Measurements from ENCODE around the gene EIF4G2.
A peak's percentile ranks its signal among the peaks of the same experiment; 100 is the strongest.

Gene EIF4G2

DNA sequence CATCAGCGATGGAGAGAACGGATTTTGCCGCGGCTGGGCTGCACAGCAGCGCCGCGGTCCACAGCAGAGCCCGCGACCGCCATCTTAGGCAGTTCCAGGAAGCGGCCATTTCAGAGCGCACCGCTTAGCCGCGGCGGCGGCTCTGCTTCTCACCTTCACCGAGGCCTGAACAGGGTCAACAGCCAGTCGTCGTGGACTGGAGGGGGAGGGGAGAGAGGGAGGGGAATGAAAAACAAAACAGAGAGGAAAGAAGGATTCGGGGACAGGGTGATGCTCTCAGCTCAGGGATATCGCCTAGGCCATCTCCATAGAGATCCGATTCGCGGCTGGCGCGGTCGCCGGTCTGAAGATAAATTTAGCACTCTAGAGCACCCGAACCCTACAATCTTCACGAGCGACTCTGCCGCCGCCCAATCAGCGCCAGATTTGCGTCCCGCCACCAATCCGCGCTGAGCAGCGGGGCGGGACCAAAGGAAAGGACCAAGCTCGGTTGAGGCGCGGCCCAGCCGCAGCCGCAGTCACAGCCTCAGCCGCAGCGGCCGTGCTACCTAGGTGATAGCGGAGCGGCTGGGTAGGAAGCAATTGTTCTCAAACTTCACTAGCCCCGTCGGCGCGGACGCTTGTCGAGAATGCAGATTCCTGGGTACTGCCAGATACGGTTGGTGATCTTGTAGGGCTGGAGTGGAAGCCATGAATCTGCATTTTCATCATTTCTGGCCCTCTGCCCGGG, 49.1 kb upstream of the EIF4G2 start, which contains the start of gene ZBED5 (continued):
- TF ChIP-seq, protein P1, sequence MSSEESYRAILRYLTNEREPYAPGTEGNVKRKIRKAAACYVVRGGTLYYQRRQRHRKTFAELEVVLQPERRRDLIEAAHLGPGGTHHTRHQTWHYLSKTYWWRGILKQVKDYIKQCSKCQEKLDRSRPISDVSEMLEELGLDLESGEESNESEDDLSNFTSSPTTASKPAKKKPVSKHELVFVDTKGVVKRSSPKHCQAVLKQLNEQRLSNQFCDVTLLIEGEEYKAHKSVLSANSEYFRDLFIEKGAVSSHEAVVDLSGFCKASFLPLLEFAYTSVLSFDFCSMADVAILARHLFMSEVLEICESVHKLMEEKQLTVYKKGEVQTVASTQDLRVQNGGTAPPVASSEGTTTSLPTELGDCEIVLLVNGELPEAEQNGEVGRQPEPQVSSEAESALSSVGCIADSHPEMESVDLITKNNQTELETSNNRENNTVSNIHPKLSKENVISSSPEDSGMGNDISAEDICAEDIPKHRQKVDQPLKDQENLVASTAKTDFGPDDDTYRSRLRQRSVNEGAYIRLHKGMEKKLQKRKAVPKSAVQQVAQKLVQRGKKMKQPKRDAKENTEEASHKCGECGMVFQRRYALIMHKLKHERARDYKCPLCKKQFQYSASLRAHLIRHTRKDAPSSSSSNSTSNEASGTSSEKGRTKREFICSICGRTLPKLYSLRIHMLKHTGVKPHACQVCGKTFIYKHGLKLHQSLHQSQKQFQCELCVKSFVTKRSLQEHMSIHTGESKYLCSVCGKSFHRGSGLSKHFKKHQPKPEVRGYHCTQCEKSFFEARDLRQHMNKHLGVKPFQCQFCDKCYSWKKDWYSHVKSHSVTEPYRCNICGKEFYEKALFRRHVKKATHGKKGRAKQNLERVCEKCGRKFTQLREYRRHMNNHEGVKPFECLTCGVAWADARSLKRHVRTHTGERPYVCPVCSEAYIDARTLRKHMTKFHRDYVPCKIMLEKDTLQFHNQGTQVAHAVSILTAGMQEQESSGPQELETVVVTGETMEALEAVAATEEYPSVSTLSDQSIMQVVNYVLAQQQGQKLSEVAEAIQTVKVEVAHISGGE (tag by site-specific recombination; conservative IDR thresholded peaks at IDR 0.05; ENCODE audit: low read depth) = 0 out of 2 replicates have a peak, but pooled peaks have one; percentile 48
- 0 out of 2 replicates have a peak, but pooled peaks have one; percentile 40 for TF ChIP-seq PRDM10 (tag by site-specific recombination; IDR thresholded peaks at IDR 0.05)
- TF ChIP-seq ZNF449 (tag by site-specific recombination; IDR thresholded peaks at IDR 0.05) = peak; percentile 33; the same call in 1 of the 2 replicates
- no peak for TF ChIP-seq ZNF280C (tag by site-specific recombination; IDR thresholded peaks at IDR 0.05)
- TF ChIP-seq ZSCAN30 (tag by site-specific recombination; IDR thresholded peaks at IDR 0.05) = 0 out of 2 replicates have a peak, but pooled peaks have one; percentile 11
- peak; percentile 82 for TF ChIP-seq ZEB2 (tag by site-specific recombination; IDR thresholded peaks at IDR 0.05)
- no peak for TF ChIP-seq ZNF707 (tag by site-specific recombination; IDR thresholded peaks at IDR 0.05)
- TF ChIP-seq, protein P2, sequence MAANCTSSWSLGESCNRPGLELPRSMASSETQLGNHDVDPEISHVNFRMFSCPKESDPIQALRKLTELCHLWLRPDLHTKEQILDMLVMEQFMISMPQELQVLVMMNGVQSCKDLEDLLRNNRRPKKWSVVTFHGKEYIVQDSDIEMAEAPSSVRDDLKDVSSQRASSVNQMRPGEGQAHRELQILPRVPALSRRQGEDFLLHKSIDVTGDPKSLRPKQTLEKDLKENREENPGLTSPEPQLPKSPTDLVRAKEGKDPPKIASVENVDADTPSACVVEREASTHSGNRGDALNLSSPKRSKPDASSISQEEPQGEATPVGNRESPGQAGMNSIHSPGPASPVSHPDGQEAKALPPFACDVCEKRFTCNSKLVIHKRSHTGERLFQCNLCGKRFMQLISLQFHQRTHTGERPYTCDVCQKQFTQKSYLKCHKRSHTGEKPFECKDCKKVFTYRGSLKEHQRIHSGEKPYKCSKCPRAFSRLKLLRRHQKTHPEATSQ (tag by site-specific recombination; IDR thresholded peaks at IDR 0.05) = peak; percentile 40; the same call in 1 of the 2 replicates
- TF ChIP-seq TCF7L2 (IDR thresholded peaks at IDR 0.05; ENCODE audit: borderline replicate concordance, low read depth, low read length) = peak; percentile 14; the same call in 1 of the 2 replicates
- peak; percentile 57; the same call in 1 of the 2 replicates for TF ChIP-seq ZBTB48 (tag by site-specific recombination; IDR thresholded peaks at IDR 0.05)
- peak; percentile 70 for TF ChIP-seq ZXDB (tag by site-specific recombination; IDR thresholded peaks at IDR 0.05)
- no peak for TF ChIP-seq BCL11A (tag by site-specific recombination; IDR thresholded peaks at IDR 0.05; ENCODE audit: low read depth)
- peak; percentile 49 for TF ChIP-seq ZNF24 (tag by site-specific recombination; IDR thresholded peaks at IDR 0.05)
- no peak for TF ChIP-seq ZNF530 (tag by site-specific recombination; IDR thresholded peaks at IDR 0.05; ENCODE audit: low read depth)
- TF ChIP-seq ZNF335 (tag by site-specific recombination; conservative IDR thresholded peaks at IDR 0.05) = peak; percentile 72

Measured in HEK293 (cell line).